Suppressor macrophage treated with lipopolysaccharide for 1 hour (primary cell): Measurements from ENCODE around the gene LMNTD2.
"Not testable (repeated sequence)": the region's sequence is repeated elsewhere in the genome, so short reads cannot be mapped to it uniquely, and the experiment has no call there.

Source experiments
- DNase-seq, 3 donors: peaks; one replicate each; pipeline ENCODE4 v3.0.0-alpha.2; 2020 to 2022

The LMNTD2 gene

DNA sequence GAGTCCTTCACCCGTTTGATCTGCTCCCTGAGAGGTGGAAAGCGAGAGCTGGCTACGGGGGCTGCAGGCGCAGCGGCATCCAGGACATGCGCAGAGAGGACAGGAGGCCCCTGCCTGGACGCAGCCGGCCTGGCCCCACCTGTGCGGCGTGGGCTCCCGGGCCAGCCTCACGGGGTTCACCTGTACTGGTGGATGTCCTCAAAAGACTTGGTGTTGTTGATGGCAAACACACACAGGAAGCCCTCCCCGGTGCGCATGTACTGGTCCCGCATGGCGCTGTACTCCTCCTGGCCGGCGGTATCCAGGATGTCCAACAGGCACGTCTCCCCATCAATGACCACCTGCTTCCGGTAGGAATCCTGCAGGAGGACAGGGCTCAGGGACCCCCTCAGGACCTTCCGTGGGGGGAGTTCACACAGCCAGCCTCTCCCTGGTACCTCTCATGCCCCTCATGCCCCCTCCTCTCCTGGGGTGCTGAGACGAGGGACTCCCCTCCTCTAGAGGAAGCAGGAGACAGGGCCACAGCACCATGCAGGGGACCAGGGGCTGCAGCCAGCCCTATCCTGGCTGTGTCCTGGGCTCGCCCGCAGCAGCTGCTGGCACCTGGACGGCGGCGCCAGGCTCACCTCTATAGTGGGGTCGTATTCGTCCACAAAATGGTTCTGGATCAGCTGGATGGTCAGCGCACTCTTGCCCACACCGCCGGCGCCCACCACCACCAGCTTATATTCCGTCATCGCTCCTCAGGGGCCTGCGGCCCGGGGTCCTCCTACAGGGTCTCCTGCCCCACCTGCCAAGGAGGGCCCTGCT is 26.7 kb downstream of the LMNTD2 start:
- no peak for DNase-seq

DNA sequence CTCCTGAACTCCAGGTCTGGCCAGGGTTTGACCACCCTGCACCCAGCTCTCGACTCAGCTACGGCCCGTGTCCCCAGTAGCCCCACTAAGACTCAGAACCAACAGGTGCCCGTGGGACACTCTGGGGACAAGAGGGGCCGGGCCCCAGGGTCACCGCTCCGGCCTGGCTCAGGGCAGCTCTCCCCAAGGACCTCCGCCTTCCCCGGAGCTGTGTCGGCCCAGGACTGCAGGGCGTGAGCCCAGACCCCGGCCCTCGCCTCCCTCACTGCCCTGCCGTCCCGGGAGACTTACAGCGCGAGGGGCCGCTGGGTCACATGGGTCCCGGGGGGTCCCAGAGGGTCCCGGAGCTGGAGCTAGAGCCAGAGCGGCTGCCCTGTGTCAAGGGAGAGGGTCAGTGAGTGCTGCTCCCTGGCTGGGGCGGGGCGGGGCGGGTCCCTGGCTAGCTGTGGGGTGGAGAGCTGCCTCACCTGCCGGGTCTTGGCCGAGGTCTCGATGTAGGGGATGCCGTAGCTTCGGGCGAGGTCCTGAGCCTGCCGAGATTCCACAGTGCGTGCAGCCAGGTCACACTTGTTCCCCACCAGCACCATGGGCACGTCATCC is 27.5 kb downstream of the LMNTD2 start:
- DNase-seq: no peak

DNA sequence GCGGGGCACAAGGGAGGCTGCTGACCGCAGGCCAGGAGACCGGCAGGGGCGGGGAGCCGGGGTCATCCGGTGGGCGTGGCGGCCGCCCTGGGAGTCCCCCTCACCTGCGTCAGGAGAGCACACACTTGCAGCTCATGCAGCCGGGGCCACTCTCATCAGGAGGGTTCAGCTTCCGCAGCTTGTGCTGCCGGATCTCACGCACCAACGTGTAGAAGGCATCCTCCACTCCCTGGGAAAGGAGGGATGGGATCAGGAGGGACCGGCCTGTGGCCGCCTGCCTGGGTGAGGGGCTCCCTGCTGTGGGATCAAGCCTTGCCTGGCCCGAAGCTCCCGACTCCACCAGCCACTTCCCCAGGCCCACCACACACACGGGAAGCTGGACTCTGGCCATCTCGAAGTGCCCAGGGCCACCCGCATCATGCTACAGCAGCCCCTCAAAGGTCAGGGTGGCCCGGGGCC is 28.0 kb downstream of the LMNTD2 start:
- no peak for DNase-seq

DNA sequence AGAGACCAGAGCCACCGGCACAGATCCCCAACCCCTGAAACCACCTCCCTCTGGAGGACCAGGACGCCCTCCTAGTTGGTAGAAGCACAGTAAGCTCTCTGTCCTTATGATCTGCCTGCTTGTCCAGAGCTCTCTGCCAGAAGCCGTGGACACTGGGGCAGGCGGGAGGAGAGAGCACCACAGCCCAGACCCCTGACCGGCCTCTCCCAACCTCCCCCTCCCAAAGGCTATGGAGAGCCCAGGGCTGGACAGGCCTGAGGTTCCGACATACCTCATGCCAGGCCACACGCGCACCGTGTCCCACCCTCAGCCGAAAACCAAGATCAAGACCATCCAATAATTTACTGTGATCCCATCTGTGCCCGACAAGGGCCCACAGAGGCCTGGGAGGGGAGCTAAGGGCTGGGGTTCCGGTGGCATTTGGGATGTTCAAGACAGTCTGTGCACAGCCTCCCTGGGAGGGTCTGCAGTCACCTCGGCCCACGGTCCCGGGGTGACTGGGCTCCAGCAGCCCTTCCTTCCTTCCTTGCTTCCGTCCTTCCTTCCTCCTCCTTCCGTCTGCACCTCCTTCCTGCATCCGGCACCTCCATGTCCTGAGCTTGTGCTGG is 28.5 kb downstream of the LMNTD2 start:
- DNase-seq: no peak

DNA sequence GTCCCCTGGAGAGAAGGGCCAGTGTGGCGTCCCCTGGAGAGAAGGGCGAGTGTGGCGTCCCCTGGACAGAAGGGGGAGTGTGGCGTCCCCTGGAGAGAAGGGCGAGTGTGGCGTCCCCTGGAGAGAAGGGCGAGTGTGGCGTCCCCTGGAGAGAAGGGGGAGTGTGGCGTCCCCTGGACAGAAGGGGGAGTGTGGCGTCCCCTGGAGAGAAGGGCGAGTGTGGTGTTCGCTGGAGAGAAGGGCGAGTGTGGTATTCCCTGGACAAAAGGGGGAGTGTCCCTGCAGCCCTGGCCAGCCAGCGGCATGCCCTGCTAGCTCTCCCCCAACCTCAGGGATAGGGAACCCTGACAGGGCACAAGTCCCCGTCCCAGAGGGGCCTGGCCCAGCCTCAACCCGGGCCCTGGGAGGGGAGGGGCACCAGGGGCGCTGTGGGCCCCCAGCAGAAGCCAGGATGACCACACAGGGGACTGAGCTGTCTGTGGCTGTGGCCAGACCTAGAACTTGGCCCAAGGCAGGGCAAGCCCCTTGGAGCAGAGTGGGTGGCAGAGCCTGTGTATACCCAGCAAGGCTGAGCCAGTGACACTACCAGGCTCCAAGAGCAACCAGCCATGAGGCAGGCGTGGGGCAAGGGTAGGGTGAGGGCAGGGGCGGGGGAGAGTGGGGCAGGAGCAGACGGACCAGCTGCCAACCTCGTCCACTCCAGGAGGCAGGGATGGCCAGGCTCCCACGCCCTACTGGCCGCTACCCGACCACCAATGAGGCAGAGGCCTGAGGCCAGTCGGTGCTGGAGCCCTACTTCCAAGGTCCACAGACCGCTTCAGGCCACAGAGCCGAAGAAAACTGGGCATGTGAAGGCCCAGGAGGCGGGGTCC is 29.3 kb downstream of the LMNTD2 start:
- DNase-seq: no peak

DNA sequence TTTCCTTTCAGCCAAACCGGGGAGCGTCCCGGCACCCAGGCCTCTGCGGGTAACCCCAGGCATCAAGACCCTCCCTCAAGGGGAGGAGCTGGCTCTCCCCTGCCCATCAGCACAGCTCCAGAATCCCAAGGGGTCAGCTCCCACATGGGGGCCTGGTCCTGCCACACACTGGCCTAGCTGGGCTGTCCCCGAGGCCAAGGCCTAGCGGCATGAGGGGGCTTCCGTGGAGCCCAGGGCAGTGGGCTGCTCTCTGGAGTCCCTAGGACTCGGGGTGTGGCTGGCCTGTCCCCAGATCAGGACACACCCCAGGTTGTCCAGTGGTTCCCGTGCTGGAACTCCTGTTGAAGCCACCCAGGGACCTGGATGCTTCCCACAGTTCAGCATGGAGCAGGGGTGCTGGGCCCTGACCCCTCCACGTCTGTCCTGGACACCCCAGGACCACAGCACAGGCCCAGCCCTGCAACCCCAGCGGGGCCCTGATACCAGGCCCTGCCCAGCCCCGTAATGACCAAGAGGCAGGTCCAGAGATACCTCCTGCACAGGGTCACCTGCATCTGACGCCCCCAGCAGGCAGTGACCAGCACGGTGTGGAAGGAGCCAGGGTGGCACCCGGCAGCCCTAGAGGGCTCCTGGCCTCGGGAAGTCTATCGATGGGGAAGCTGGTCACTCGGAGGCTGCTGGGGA is 30.7 kb downstream of the LMNTD2 start:
- DNase-seq: no peak

DNA sequence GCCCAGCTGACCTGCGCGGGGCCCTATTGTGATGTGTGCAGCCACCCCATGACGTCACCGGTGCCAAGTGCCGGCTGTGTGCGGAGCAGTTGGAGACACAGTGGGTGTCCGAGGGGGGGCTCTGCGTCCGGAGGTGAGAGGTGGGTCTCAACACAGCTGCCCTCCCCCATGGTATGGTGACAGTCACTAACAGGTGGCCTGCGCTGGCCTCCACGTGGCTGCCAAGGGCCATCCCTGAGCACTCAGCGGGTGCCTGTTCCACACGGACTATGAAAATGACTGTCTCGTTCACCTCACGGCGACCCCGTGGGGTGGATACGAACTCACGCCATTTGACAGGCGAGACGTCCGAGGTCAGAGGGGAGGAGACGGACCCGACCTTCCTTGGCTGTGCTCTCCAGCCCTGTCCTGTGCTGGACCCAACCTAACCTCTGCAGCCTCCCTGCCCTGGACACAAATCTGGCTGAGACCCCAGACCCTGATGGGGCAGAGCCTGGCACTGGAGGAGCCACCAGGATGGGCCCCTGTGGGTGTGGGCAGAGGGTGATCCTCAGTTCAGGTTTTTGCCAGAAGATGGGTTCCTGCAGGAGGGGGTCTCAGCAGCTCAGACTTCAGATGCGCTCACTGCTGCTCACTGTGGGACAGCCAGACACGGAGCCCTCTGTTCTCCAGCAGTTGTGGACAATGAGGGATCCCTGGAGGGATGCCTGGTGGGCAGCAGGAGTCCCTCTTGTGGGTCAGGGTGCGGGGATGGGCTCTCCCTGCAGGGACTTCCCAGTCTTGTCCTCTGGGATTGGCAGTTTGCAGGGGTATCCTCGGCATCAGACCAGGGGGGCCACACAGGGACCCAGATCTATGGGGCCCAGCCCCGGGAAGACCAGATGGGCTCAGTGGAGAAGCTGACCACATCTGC is 31.5 kb downstream of the LMNTD2 start:
- no peak for DNase-seq

DNA sequence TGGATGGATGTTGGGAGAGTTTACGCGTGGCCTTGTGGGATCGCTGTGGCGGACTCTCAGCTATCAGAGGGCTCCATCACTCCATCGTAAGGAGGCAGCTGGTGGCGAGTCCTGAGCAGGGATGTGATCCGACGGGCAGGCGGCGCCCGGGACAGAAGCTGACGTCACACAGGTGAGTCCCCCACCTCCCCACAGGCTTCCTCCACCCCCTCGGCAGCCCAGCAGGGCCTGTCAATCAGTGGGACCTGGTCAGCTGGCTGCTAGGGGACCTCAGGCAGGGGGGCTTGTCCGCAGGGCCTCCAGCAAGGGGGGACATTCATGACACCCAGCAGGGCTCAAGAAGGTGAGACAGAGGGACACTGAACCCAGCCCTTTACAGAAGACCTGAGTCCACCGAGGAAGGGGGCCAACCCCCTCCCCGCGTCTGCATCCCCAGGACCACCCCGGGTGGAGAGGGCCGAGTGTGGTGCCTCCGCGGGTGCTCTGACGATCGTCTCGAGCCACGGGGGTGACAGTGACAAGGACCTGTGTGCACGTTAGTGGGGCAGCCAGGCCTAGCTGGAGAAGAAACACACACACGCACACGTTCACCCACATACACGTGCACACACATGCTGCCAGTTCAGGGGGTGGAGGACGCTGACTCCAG is 32.2 kb downstream of the LMNTD2 start:
- no peak for DNase-seq

DNA sequence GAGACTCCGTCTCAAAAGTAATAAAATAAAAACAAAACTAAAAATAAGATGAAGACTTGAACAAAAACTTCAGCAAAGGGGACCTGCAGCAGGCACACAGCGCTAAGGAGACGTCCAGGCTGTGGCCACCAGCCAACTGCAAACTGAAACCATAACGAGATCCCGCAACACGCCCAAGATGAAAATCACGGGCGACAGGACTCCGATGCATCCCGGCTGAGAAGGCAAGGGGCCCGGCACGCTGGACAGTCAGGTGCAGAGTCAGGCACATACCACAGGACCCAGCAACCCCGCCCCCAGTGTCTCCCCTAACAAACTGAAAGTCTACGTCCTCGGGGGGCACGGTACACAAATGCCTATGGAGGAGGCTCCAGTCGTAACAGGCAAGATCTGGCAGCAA is 34.3 kb downstream of the LMNTD2 start:
- DNase-seq: no peak

DNA sequence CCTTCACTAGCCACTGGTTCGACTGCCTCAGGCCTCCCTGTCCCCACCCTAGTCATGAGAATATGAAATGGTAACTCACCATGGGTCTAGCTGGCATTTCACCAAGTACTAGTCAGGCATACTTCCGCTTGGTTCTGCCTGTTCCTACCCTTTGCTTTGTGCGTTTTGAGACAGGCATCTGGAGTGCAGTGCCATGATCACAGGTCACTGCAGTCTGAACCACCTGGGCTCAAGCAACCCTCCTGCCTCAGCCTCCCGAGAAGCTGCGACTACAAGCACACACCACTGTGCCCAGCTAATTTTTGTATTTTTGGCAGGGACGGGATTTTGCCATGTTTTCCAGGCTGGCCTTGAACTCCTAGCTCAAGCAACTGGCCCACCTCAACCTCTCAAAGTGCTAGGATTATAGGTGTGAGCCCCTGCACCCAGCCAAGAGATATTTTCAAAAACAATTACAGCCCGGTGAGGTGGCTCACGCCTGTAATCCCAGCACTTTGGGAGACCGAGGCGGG is 39.3 kb downstream of the LMNTD2 start:
- no peak for DNase-seq

DNA sequence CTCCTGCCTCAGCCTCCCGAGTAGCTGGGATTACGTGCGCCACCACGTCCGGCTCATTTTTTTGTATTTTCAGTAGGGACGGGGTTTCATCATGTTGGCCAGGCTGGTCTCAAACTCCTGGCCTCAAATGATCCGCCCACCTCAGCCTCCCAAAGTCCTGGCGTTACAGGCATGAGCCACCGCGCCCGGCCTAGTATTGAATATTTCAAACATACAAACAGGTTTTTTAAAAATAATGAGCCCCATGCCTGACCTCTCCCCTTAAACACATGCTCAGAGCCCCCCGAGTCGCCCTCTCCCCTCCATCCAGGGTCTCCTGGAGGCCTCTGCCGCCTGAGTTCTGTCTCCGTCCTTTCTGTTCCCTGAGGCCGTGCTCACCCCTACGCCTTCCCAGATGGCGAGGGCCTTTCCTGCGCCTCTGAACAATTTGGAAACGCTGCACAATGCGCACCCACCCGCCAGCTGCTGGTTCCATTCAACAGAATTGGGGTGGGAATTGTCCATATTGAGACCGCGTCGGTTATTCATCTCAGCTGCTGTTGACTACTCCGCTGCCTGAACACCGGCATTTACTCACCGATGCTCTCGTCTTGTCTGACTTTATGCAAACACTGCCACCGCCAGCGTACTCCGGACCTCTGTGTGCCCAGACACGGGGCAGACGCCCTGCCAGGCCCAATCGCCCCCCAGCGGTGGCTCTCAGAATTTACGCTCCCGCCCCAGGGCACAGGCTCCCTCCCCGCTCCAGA is 39.9 kb downstream of the LMNTD2 start:
- DNase-seq: peak in 2 of 3 donors; percentile 51 to 61

DNA sequence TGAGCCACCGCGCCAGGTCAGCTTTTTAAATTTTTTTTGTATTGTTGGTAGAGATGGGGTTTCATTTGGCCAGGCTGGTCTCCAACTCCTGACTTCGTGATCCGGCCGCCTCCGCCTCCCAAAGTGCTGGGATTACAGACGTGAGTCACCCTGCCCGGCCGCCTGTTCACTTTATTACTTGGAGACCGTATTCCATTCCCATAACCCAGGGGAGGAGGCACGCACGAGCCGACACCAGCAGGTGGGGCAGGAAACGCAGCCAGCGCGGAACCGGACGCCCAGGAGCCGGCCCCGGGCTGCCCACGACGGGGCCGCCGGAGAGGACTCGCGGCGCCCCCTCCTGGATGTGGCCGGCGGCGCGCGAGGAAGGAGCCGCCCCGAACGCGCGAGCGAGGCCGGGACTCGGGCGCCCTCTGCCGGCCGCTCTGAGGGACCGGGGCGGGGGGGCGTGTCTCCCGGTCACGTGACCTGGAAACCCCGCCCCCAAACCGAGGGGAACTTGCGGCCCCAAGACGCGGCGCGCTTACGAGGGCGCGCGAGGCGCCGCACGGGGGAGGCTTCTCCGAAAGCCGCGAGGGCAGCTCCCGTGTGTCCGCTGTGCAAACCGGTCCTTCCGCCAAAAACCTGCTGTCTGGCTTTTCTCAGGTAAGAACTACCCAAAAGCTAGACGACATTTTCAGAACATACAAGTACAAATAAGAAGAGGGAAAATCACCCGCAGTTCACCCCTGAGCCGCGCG is 41.9 kb downstream of the LMNTD2 start:
- DNase-seq: peak; percentile 93 to 99 (median 98)

DNA sequence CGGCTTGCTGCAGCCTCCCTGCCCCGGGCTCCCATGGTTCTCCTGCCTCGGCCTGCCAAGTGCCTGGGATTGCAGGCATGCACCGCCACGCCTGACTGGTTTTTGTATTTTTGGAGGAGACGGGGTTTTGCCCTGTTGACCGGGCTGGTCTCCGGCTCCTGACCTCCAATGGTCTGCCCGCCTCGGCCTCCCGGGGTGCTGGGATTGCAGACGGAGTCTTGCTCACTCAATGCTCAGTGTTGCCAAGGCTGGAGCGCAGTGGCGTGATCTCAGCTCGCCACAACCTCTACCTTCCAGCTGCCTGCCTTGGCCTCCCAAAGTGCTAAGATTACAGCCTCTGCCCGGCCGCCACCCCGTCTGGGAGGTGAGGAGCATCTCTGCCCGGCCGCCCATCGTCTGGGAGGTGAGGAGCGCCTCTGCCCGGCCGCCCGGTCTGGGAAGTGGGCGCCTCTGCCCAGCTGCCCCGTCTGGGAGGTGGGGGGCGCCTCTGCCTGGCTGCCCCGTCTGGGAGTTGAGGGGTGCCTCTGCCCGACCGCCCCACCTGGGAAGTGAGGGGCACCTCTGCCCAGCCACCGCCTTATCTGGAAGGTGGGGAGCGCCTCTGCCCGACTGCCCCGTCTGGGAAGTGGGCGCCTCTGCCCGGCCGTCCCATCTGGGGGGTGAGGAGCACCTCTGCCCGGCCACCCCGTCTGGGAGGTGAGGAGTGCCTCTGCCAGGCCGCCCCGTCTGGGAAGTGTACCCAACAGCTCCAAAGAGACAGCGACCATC is 43.4 kb downstream of the LMNTD2 start:
- not testable (repeated sequence) for DNase-seq

DNA sequence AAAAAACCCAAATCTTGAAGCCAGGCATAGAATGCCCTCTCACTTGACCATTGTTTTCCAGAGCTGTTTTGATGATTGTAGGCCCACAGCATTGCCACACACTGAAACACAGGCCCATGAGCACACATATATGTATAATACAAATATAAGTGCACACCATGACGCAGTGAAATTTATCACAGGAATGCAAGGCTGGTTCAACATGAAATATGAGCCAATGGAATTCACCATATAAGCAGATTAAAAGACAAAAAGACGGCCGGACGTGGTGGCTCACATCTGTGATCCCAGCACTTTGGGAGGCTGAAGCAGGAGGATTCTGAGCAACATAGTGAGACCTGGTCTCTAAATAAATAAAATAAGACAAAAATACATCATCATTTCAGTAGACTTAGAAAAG is 44.1 kb downstream of the LMNTD2 start:
- DNase-seq: no peak

DNA sequence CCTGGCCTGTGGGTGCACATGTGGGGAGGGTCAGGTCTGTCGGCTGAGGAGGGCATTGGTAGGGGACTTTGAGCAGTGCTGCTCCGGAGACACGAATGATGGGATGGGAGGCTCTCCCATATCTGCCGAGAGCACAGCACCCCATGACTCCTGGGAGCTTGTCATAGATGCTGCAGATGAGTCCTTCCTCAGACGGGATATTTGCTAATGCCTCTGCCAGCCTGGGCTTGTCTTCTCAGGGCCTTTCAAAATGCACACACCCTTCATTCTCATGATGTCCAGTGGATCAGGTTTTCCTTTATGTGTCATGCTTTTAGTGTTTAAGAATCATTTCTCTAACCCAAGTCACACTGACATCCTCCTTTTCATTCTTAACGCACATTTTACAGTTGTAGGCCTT is 45.4 kb downstream of the LMNTD2 start:
- no peak for DNase-seq

DNA sequence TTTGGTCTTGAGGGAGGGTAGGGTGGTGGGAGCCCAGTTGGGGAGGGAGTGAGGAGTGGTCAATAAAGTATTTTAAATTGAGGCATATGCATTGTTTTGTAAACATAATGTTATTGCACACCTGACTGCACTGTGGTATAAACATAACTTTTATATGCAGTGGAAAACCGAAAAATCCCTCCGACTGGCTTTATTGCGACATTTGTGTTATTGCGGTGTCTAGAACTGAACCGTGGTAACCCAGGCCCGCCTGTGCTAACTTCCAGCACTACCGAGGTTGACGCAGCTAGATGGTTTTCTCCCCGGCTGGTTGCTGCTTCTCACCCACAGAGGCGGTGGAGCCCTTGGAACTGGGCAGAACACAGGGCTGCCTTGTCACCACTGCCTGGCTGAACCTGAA is 45.9 kb downstream of the LMNTD2 start:
- no peak for DNase-seq

DNA sequence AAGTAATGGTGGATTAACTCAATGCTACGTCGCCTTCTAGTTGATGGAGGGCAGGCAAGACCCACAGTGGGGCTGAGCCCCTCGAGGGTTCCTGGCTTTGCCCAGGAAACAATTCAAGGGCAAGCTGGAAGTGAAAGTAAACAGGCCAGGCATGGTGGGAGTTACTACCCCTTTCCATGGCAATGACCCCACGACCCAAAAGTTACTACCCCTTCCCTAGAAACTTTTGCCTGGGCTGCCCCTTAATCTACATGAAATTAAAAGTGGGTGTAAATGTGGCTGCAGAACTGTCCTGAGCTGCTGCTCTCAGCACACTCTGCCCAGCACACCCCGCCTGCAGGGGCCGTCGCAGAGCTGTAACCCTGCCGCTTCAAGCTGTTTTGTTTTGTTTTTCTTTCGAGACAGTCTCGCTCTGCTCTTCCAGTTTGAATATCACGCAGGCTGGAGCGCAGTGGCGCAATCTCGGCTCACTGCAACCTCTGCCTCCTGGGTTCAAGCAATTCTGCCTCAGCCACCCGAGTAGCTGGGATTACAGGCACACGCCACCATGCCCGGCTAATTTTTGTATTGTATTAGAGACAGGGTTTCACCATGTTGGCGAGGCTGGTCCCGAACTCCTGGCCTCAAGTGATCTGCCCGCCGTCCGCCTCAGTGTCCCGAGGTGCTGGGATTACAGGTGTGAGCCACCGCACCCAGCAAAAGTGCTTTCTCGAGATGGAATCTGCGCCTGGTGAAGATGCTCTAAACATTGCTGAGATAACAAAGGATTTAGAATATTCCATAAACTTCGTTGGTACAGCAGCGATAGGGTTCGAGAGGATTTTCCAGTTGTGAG is 47.6 kb downstream of the LMNTD2 start:
- peak in 1 of 3 donors; percentile 37 for DNase-seq
